NT2/D1 (cell line): Measurements from ENCODE around the gene IPCEF1.

ENCODE experiments used
- YY1 ChIP-seq: IDR thresholded peaks from 2 replicates; pipeline ENCODE4 v1.6.1; 2011; ENCODE audit not compliant: insufficient read length, insufficient read depth
- ZNF274 ChIP-seq: IDR thresholded peaks from 2 replicates; pipeline ENCODE4 v1.6.1; 2011; ENCODE audit warnings: mild to moderate bottlenecking, low read depth, low read length

- TF ChIP-seq YY1 (no peak), ZNF274 (no peak)
Observed at GRCh38 chr6:154381548-154381947, 24.9 kb upstream of the IPCEF1 start.
